Hepatocyte (in vitro differentiated cells): ENCODE results near the gene ERBB2.

Experiments
- CTCF ChIP-seq: fragments of 200-600 bp; sonication (generic); IDR thresholded peaks from 2 replicates; pipeline ENCODE4 v1.5.1; 2016; ENCODE audit warnings: antibody characterized with exemption, mild to moderate bottlenecking; ENCODE audit not compliant: poor library complexity
- EZH2 ChIP-seq: fragments of 200-600 bp; sonication (generic); IDR thresholded peaks from 2 replicates; pipeline ENCODE4 v1.6.1; 2016; ENCODE audit warnings: antibody characterized with exemption, mild to moderate bottlenecking, borderline replicate concordance

GRCh38 chr17:39663340-39663687, 36.5 kb upstream of the ERBB2 start:
- no peak for TF ChIP-seq CTCF
- no peak for TF ChIP-seq EZH2
